K562 (cell line): ENCODE results near the gene OOSP4B. TPM values are rescaled to one million over a fixed set of nuclear protein-coding genes. Genes with fewer than 3 reads are reported as not detected.

Experiments
- CHD7 ChIP-seq: fragments of 200-600 bp; sonication (generic); IDR thresholded peaks from one replicate; pipeline ENCODE4 v1.6.1; 2012; ENCODE audit warnings: mild to moderate bottlenecking, low read depth, low read length, inconsistent platforms
- ELK3 ChIP-seq: fragments of 450-650 bp; formaldehyde crosslinking; IDR thresholded peaks from 2 replicates; pipeline ENCODE4 v1.4.0; 2020; ENCODE audit warnings: mild to moderate bottlenecking
- IRF1 ChIP-seq: sonication (generic); formaldehyde crosslinking; IDR thresholded peaks from 2 replicates; pipeline ENCODE4 v1.8.0; 2022; ENCODE audit warnings: missing genetic modification reagents, mild to moderate bottlenecking, borderline replicate concordance
- KLF1 ChIP-seq: fragments of 450-650 bp; IDR thresholded peaks from 2 replicates; pipeline ENCODE4 v1.6.1; 2016; ENCODE audit warnings: missing genetic modification characterization, missing compliant biosample characterization
- MCM7 ChIP-seq, 2 experiments: fragments of 450-650 bp; IDR thresholded peaks; 2 replicates each; pipeline ENCODE4 v1.6.1; 2016 to 2018
- NCOA2 ChIP-seq, 2 experiments: fragments of 450-650 bp; IDR thresholded peaks; 2 replicates each; pipeline ENCODE4 v1.6.1; 2018; ENCODE audit warnings: mild to moderate bottlenecking in 2 of 2, moderate library complexity in 1 of 2; ENCODE audit not compliant: partially characterized antibody in 2 of 2
- ZNF12 ChIP-seq: sonication (generic); formaldehyde crosslinking; IDR thresholded peaks from 2 replicates; pipeline ENCODE4 v1.4.0; 2020; ENCODE audit warnings: mild to moderate bottlenecking, missing genetic modification reagents
- ZNF644 ChIP-seq: fragments of 200-800 bp; sonication (Bioruptor generic); IDR thresholded peaks from 2 replicates; pipeline ENCODE4 v1.6.1; 2016; ENCODE audit warnings: low read depth, missing genetic modification characterization, missing compliant biosample characterization
- polyA plus RNA-seq, 8 experiments: library from polyadenylated mRNA; depleted of rRNA in 4 of 8; stranded (reverse) in 5 of 8; unstranded in 3 of 8; fragments of >200 nt; fragmentation: Nextera tagmentation in 2 of 8; fragmentation: Illumina TruSeq in 1 of 8; extraction: Ambion mirVana in 2 of 8; extraction: Trizol in 1 of 8; gene quantifications; 2 replicates each; pipeline versions ENCODE4 v1.2.1 to v1.2.3, GENCODE V29; 2011 to 2014; ENCODE audit warnings: inconsistent platforms in 1 of 8, missing spikeins in 1 of 8
- total RNA-seq, 7 experiments: library from RNA; depleted of rRNA in 6 of 7; stranded (reverse); fragments of >200 nt in 6 of 7; fragmentation: Illumina TruSeq in 2 of 7; extraction: Trizol in 2 of 7; gene quantifications; 2 replicates each; pipeline versions ENCODE4 v1.2.1 to v1.2.3, GENCODE V29; 2011 to 2021; ENCODE audit warnings: low replicate concordance in 1 of 7

The OOSP4B gene
- total and polyA plus RNA-seq, 9 of the 15 experiments (the other 6 are each of a cell fraction or from before 2014, with no cell fraction given): 0.10 to 0.43 (median 0.15) TPM; not detected in 5

- TF ChIP-seq ELK3 (CRISPR knock-in tag) (no peak), NCOA2 (IDR thresholded peaks at IDR 0.05; ENCODE audit: partially characterized antibody in 2 of 2) (no peak), MCM7 (IDR thresholded peaks at IDR 0.05) (no peak), CHD7 (no peak), ZNF12 (no peak), ZNF644 (tag) (peak; percentile 71; the same call in 1 of the 2 replicates), IRF1 (CRISPR knock-in tag) (no peak), KLF1 (tag) (no peak)
These were observed 49.1 kb upstream of the OOSP4B start (continued) for GRCh38 chr11:59967677-59968394.
